GM12872 (cell line): ENCODE results near the gene MCF2.

Experiments used
- CTCF ChIP-seq: IDR thresholded peaks from 3 replicates; pipeline ENCODE4 v1.5.1; 2011; ENCODE audit warnings: low read depth, mild to moderate bottlenecking, low read length, moderate library complexity; ENCODE audit not compliant: insufficient read depth

The MCF2 gene

GRCh38 chrX:139554991-139555675, 152.8 kb downstream of the MCF2 start:
- TF ChIP-seq CTCF = no peak

GRCh38 chrX:139554376-139554775, 153.6 kb downstream of the MCF2 start:
- no peak for TF ChIP-seq CTCF

GRCh38 chrX:139544591-139544990, 163.4 kb downstream of the MCF2 start:
- no peak for TF ChIP-seq CTCF

- TF ChIP-seq CTCF = no peak
These were observed 164.0 kb downstream of the MCF2 start for GRCh38 chrX:139543920-139544319.

- TF ChIP-seq CTCF = no peak
These were observed 165.3 kb downstream of the MCF2 start for GRCh38 chrX:139542652-139543051.

- TF ChIP-seq CTCF = no peak
These were observed 168.8 kb downstream of the MCF2 start for GRCh38 chrX:139538907-139539790.

- TF ChIP-seq CTCF = no peak
These were observed 174.5 kb downstream of the MCF2 start for GRCh38 chrX:139533444-139533843.
